Lung (tissue), 12 donors: ENCODE measurements around the gene TGM2. TPM values are rescaled to one million over a fixed set of nuclear protein-coding genes. Genes with fewer than 3 reads are reported as not detected.
A peak's percentile ranks its signal among the peaks of the same experiment; 100 is the strongest.

Experiments
- ATAC-seq: fragments of 200-7000 bp; cut with Tn5 transposase; one replicate; pipeline ENCODE4 v1.9.1; 2020; ENCODE audit warnings: moderate number of reproducible peaks; ENCODE audit not compliant: insufficient read depth, low FRiP score
- DNase-seq, 3 donors: peaks; one replicate each; pipeline ENCODE4 v3.0.0-alpha.2; 2013 to 2017
- H3K27ac ChIP-seq, 2 donors: one replicate each; pipeline ENCODE4 v1.5.1; 2013; ENCODE audit warnings: mild to moderate bottlenecking in 2 of 2, moderate library complexity in 2 of 2, control low read depth in 1 of 2, inconsistent platforms in 1 of 2, low read depth in 1 of 2, low read length in 1 of 2
- H3K27me3 ChIP-seq, 3 donors: one replicate each; pipeline ENCODE4 v1.5.1; 2013; ENCODE audit warnings: low read length in 2 of 3; ENCODE audit not compliant: control insufficient read depth in 3 of 3, insufficient read depth in 3 of 3
- H3K36me3 ChIP-seq, 4 donors: one replicate each; pipeline ENCODE4 v1.5.1; 2013; ENCODE audit warnings: low read length in 4 of 4, mild to moderate bottlenecking in 1 of 4, moderate library complexity in 1 of 4; ENCODE audit not compliant: control insufficient read depth in 4 of 4, insufficient read depth in 4 of 4
- H3K4me1 ChIP-seq, 5 donors: one replicate each; pipeline ENCODE4 v1.5.1; 2013; ENCODE audit warnings: low read length in 5 of 5, mild to moderate bottlenecking in 2 of 5, moderate library complexity in 1 of 5; ENCODE audit not compliant: control insufficient read depth in 5 of 5, insufficient read depth in 5 of 5
- H3K4me3 ChIP-seq: one replicate; pipeline ENCODE4 v1.5.1; 2013; ENCODE audit warnings: mild to moderate bottlenecking, control low read depth, moderate library complexity
- H3K9ac ChIP-seq, 2 donors: one replicate each; pipeline ENCODE4 v1.5.1; 2013; ENCODE audit warnings: low read length in 2 of 2, control low read depth in 1 of 2; ENCODE audit not compliant: insufficient read depth in 1 of 2
- H3K9me3 ChIP-seq, 4 donors: one replicate each; pipeline ENCODE4 v1.5.1; 2013; ENCODE audit warnings: low read length in 3 of 4, mild to moderate bottlenecking in 1 of 4, moderate library complexity in 1 of 4; ENCODE audit not compliant: control insufficient read depth in 4 of 4, insufficient read depth in 3 of 4
- WGBS, 2 donors: extraction: QIAGEN DNeasy Blood & Tissue Kit; methylation state at CpG; one replicate each; pipeline ENCODE4 v1.1.7; 2013; 5-methylcytosine and 5-hydroxymethylcytosine counted together
- polyA plus RNA-seq, 2 donors: library from polyadenylated mRNA; stranded (reverse); fragments of 200-250 nt; gene quantifications; one replicate each; pipeline ENCODE4 v1.2.1, GENCODE V29; 2013
- total RNA-seq, 2 donors: library from RNA; depleted of rRNA in 1 of 2; stranded (reverse); fragments of >200 nt in 1 of 2; gene quantifications; one replicate each; pipeline ENCODE4 v1.2.1, GENCODE V29; 2014 to 2021
- TF ChIP-seq, protein P1 (sequence below): IDR thresholded peaks from 2 replicates; pipeline ENCODE4 v1.5.1; 2012; ENCODE audit warnings: mild to moderate bottlenecking; ENCODE audit errors: control extremely low read depth, extremely low read depth
- donor health status: control.
- donor health status: control.
- donor health status: Bipolar disorder and iron deficiency.
- donor health status: healthy.
- donor health status: DM: yes; HTN: yes; CAD: no.

Gene TGM2
- total and polyA plus RNA-seq, 4 donors = 85.0 to 476 (median 325) TPM

GRCh38 chr20:38209736-38210405 is 44.8 kb upstream of the TGM2 start:
- Histone ChIP-seq H3K27me3 (no peaks in the 10 kb centered on the region), H3K4me3 (no peak overlapping the region), H3K27ac (no peak overlapping the region), H3K9me3 (no peaks in the 10 kb centered on the region), H3K36me3 (no peaks in the 10 kb centered on the region), H3K4me1 (peaks cover 0 to 22% (median 7%) of the 10 kb centered on the region in 5 donors), H3K9ac (no peak overlapping the region)
- WGBS, 2 donors = 89 to 97% methylated on average over 3 of the region's 3 CpGs
- ATAC-seq (no peak), DNase-seq (no peak)
- TF ChIP-seq, protein P1, sequence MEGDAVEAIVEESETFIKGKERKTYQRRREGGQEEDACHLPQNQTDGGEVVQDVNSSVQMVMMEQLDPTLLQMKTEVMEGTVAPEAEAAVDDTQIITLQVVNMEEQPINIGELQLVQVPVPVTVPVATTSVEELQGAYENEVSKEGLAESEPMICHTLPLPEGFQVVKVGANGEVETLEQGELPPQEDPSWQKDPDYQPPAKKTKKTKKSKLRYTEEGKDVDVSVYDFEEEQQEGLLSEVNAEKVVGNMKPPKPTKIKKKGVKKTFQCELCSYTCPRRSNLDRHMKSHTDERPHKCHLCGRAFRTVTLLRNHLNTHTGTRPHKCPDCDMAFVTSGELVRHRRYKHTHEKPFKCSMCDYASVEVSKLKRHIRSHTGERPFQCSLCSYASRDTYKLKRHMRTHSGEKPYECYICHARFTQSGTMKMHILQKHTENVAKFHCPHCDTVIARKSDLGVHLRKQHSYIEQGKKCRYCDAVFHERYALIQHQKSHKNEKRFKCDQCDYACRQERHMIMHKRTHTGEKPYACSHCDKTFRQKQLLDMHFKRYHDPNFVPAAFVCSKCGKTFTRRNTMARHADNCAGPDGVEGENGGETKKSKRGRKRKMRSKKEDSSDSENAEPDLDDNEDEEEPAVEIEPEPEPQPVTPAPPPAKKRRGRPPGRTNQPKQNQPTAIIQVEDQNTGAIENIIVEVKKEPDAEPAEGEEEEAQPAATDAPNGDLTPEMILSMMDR = no peak

- H3K4me3 ChIP-seq = no peak overlapping the region
- no peaks in the 10 kb centered on the region for H3K36me3 ChIP-seq
- TF ChIP-seq, protein P1 = no peak
- no peak overlapping the region for H3K9ac ChIP-seq
- H3K27me3 ChIP-seq = no peaks in the 10 kb centered on the region
- H3K9me3 ChIP-seq = no peaks in the 10 kb centered on the region
- 75 to 79% methylated on average over 4 of the region's 4 CpGs for WGBS, 2 donors
- DNase-seq (peak; percentile 65 to 78 (median 65)), ATAC-seq (no peak)
- peak overlapping the region in 1 of 2 donors; percentile 30 for H3K27ac ChIP-seq
- H3K4me1 ChIP-seq = peaks cover 0 to 29% (median 8%) of the 10 kb centered on the region in 5 donors
These were observed 44.1 kb upstream of the TGM2 start for GRCh38 chr20:38209054-38209675.

DNA sequence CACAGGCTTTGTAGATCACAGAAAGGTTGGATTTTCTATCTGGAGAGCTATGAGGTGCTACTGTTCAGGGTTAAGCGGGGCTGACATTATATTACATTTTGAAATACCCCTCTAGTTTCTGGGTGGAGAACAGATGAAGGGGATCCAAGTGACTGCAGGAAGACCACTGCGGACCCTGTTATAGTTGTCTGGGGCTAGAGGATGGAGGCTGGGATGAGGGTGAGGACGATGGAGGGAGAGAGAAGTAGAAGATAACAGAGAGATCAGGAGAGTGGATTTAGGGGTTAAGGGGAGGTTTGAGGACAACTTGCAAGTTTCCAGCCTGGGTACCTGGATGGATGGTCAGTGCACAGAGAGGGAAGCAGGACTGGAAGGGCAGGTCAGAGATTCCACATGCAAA is 43.5 kb upstream of the TGM2 start:
- DNase-seq (no peak), ATAC-seq (no peak)
- Histone ChIP-seq H3K4me1 (peaks cover 0 to 32% (median 8%) of the 10 kb centered on the region in 5 donors), H3K27ac (peak overlapping the region in 1 of 2 donors; percentile 30), H3K4me3 (no peak overlapping the region), H3K27me3 (no peaks in the 10 kb centered on the region), H3K9me3 (no peaks in the 10 kb centered on the region), H3K9ac (no peak overlapping the region), H3K36me3 (no peaks in the 10 kb centered on the region)
- WGBS, 2 donors = 92 to 93% methylated on average over 3 of the region's 3 CpGs
- TF ChIP-seq, protein P1 = no peak
